H9 (cell line): ENCODE results near the gene KCNN2. TPM values are rescaled to one million over a fixed set of nuclear protein-coding genes. Genes with fewer than 3 reads are reported as not detected.

Source experiments
- DNase-seq: peaks from one replicate; pipeline ENCODE4 v3.0.0-alpha.2; 2017
- H2AFZ ChIP-seq: one replicate; pipeline ENCODE4 v1.6.1; 2013; ENCODE audit warnings: mild to moderate bottlenecking, low read length, control low read depth, moderate library complexity
- H2AK5ac ChIP-seq: 2 replicates; pipeline ENCODE4 v1.6.1; 2013; ENCODE audit warnings: low read length, control low read depth, mixed read lengths; ENCODE audit not compliant: insufficient read length
- H2BK120ac ChIP-seq: one replicate; pipeline ENCODE4 v1.6.1; 2013; ENCODE audit warnings: low read depth, mild to moderate bottlenecking, low read length, control low read depth, inconsistent platforms; ENCODE audit not compliant: poor library complexity, severe bottlenecking
- H2BK12ac ChIP-seq: 2 replicates; pipeline ENCODE4 v1.6.1; 2013; ENCODE audit warnings: low read length, control low read depth, mixed read lengths, low read depth; ENCODE audit not compliant: insufficient read length
- H2BK15ac ChIP-seq: 2 replicates; pipeline ENCODE4 v1.6.1; 2013; ENCODE audit warnings: low read depth, low read length, control low read depth
- H2BK20ac ChIP-seq: one replicate; pipeline ENCODE4 v1.6.1; 2013; ENCODE audit warnings: low read depth, mild to moderate bottlenecking, low read length, control low read depth, inconsistent platforms; ENCODE audit not compliant: poor library complexity, severe bottlenecking
- H2BK5ac ChIP-seq: 2 replicates; pipeline ENCODE4 v1.6.1; 2013; ENCODE audit warnings: low read length, control low read depth, mixed read lengths; ENCODE audit not compliant: insufficient read length
- H3K14ac ChIP-seq: 2 replicates; pipeline ENCODE4 v1.6.1; 2013; ENCODE audit warnings: low read length, control low read depth; ENCODE audit not compliant: insufficient read depth
- H3K18ac ChIP-seq: 2 replicates; pipeline ENCODE4 v1.6.1; 2013; ENCODE audit warnings: low read depth, mild to moderate bottlenecking, mixed read lengths, low read length, control low read depth; ENCODE audit not compliant: insufficient read length
- H3K23ac ChIP-seq: 2 replicates; pipeline ENCODE4 v1.6.1; 2013; ENCODE audit warnings: low read length, control low read depth, mixed read lengths, low read depth; ENCODE audit not compliant: insufficient read length
- H3K23me2 ChIP-seq: 2 replicates; pipeline ENCODE4 v1.6.1; 2013; ENCODE audit warnings: low read depth, mild to moderate bottlenecking, mixed read lengths, low read length, control low read depth; ENCODE audit not compliant: insufficient read length, poor library complexity, severe bottlenecking
- H3K27ac ChIP-seq: 2 replicates; pipeline ENCODE4 v1.5.1; 2013; ENCODE audit warnings: low read length, control low read depth, mixed read lengths, low read depth; ENCODE audit not compliant: insufficient read length
- H3K27me3 ChIP-seq: 2 replicates; pipeline ENCODE4 v1.6.1; 2013; ENCODE audit warnings: low read length, control low read depth, inconsistent platforms; ENCODE audit not compliant: insufficient read depth
- H3K4ac ChIP-seq: 2 replicates; pipeline ENCODE4 v1.6.1; 2013; ENCODE audit warnings: low read depth, mild to moderate bottlenecking, control low read depth, inconsistent platforms, low read length, moderate library complexity
- H3K4me1 ChIP-seq: 2 replicates; pipeline ENCODE4 v1.6.1; 2013; ENCODE audit warnings: low read length, control low read depth, inconsistent platforms; ENCODE audit not compliant: insufficient read depth
- H3K4me2 ChIP-seq: 2 replicates; pipeline ENCODE4 v1.6.1; 2013; ENCODE audit warnings: low read length, control low read depth, mixed read lengths; ENCODE audit not compliant: insufficient read length, insufficient read depth
- H3K56ac ChIP-seq: 2 replicates; pipeline ENCODE4 v1.6.1; 2013; ENCODE audit warnings: low read depth, mild to moderate bottlenecking, mixed read lengths, low read length, control low read depth; ENCODE audit not compliant: insufficient read length
- H3K79me1 ChIP-seq: 2 replicates; pipeline ENCODE4 v1.6.1; 2013; ENCODE audit warnings: low read depth, mild to moderate bottlenecking, moderate library complexity, low read length, control low read depth, inconsistent platforms; ENCODE audit not compliant: insufficient read depth, poor library complexity, severe bottlenecking
- H3K79me2 ChIP-seq: 2 replicates; pipeline ENCODE4 v1.6.1; 2013; ENCODE audit warnings: low read length, control low read depth, inconsistent platforms; ENCODE audit not compliant: insufficient read depth
- H3K9ac ChIP-seq: 2 replicates; pipeline ENCODE4 v1.6.1; 2013; ENCODE audit warnings: low read length, control low read depth, mixed read lengths; ENCODE audit not compliant: insufficient read length; ENCODE audit errors: extremely low read depth
- H3K9me3 ChIP-seq: one replicate; pipeline ENCODE4 v1.6.1; 2013; ENCODE audit warnings: low read depth, low read length, inconsistent platforms; ENCODE audit not compliant: control insufficient read depth
- H3T11ph ChIP-seq: one replicate; pipeline ENCODE4 v1.6.1; 2013; ENCODE audit warnings: mild to moderate bottlenecking, low read length, control low read depth, inconsistent platforms
- H4K20me1 ChIP-seq: one replicate; pipeline ENCODE4 v1.6.1; 2013; ENCODE audit not compliant: control insufficient read depth, insufficient read length, insufficient read depth
- H4K5ac ChIP-seq: 2 replicates; pipeline ENCODE4 v1.6.1; 2013; ENCODE audit warnings: low read depth, mild to moderate bottlenecking, mixed read lengths, low read length, control low read depth; ENCODE audit not compliant: insufficient read length
- H4K8ac ChIP-seq: replicated peaks from 2 replicates; pipeline ENCODE4 v1.6.1; 2013; ENCODE audit warnings: low read length, control low read depth, mixed read lengths, low read depth; ENCODE audit not compliant: insufficient read length
- H4K91ac ChIP-seq: 2 replicates; pipeline ENCODE4 v1.6.1; 2013; ENCODE audit warnings: low read depth, mild to moderate bottlenecking, moderate library complexity, mixed read lengths, low read length, control low read depth; ENCODE audit not compliant: insufficient read length
- H3K27ac Mint-ChIP-seq, 3 experiments: 2 replicates in 2 of 3; 3 replicates in 1 of 3; pipeline ENCODE4 v1.8.0; 2020 to 2021; ENCODE audit warnings: mixed read lengths in 3 of 3, mild to moderate bottlenecking in 1 of 3, moderate library complexity in 1 of 3
- H3K27me3 Mint-ChIP-seq: 2 replicates; pipeline ENCODE4 v1.8.0; 2021; ENCODE audit warnings: low read depth, mild to moderate bottlenecking, moderate library complexity, mixed read lengths
- H3K36me3 Mint-ChIP-seq, 3 experiments: 2 replicates in 2 of 3; 3 replicates in 1 of 3; pipeline ENCODE4 v1.8.0; 2020 to 2021; ENCODE audit warnings: low read depth in 3 of 3, mixed read lengths in 3 of 3; ENCODE audit not compliant: insufficient read depth in 1 of 3
- H3K4me1 Mint-ChIP-seq, 2 experiments: 2 replicates each; pipeline ENCODE4 v1.8.0; 2020; ENCODE audit warnings: mixed read lengths in 2 of 2
- H3K4me3 Mint-ChIP-seq, 2 experiments: 2 replicates in 1 of 2; 3 replicates in 1 of 2; pipeline ENCODE4 v1.8.0; 2020 to 2021; ENCODE audit warnings: mild to moderate bottlenecking in 2 of 2, mixed read lengths in 2 of 2, moderate library complexity in 1 of 2
- H3K9me3 Mint-ChIP-seq, 2 experiments: 2 replicates in 1 of 2; 3 replicates in 1 of 2; pipeline ENCODE4 v1.8.0; 2020; ENCODE audit warnings: mild to moderate bottlenecking in 2 of 2, mixed read lengths in 2 of 2, moderate library complexity in 1 of 2
- whole genome bisulfite sequencing: extraction: QIAGEN DNeasy Blood & Tissue Kit; methylation state at CpG from one replicate; pipeline ENCODE4 v1.1.7; 2013; ENCODE audit warnings: missing lambda C conversion rate, low lambda C conversion rate, mixed read lengths; ENCODE audit not compliant: insufficient read length; ENCODE audit errors: extremely low coverage; 5-methylcytosine and 5-hydroxymethylcytosine counted together
- total RNA-seq: library from RNA; stranded (reverse); gene quantifications from 2 replicates; pipeline ENCODE4 v1.2.1, GENCODE V29; 2021
- TF ChIP-seq, protein P1 (sequence below): fragments of 200-600 bp; sonication (generic); conservative IDR thresholded peaks from 3 replicates; pipeline ENCODE4 v1.8.0; 2021; ENCODE audit warnings: antibody characterized with exemption, mild to moderate bottlenecking

KCNN2 gene
- total RNA-seq, 1 experiment from 2014 or later: 21.0 TPM

DNA sequence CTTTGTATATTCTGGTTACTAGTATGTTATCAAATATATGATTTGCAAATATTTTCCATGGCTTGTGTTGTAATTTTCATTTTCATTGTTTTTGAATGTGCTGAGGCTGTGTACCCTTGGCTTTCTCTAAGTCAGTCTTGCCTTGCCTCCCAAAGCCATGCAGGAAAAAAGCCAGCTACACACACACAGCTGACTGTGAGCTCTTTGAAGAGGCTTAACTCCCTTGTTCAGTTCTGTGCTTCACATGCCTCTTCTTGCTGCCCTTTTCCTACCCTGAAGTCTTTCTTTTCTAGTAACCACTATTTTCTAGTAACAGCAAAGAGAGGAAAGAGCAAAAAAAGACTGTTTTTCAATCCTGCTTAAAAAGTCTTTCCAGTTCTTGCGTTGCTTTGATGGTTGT, 53.9 kb downstream of the KCNN2 start:
- H3K79me2 ChIP-seq: peaks cover 4% of the 10 kb centered on the region; the same call in 1 of the 2 replicates
- no CpG with 5 or more reads among the region's 1 CpG for WGBS

More for the DNA sequence above, 53.9 kb downstream of the KCNN2 start:
- H3K56ac ChIP-seq: no peak overlapping the region
- no peak overlapping the region for H3K4ac ChIP-seq
- no peak overlapping the region for H2BK12ac ChIP-seq
- no peaks in the 10 kb centered on the region for H4K20me1 ChIP-seq
- no peak overlapping the region for H2BK5ac ChIP-seq
- no peak overlapping the region for H2BK15ac ChIP-seq
- H2BK120ac ChIP-seq: no peak overlapping the region
- Mint-ChIP-seq H3K36me3 (peaks cover 0 to 1% (median 0%) of the 10 kb centered on the region in 3 experiments; a peak in 1 of 7 replicates), H3K4me1 (peaks cover 20 to 33% of the 10 kb centered on the region in 2 experiments), H3K27me3 (no peaks in the 10 kb centered on the region), H3K27ac (peak overlapping the region in 2 of 3 experiments; percentile 24 to 76; a peak in 2 of 7 replicates), H3K9me3 (no peaks in the 10 kb centered on the region), H3K4me3 (no peak overlapping the region)
- H3K23me2 ChIP-seq: no peaks in the 10 kb centered on the region
- no peak overlapping the region for H2AK5ac ChIP-seq
- H3K27me3 ChIP-seq: no peaks in the 10 kb centered on the region
- H2AFZ ChIP-seq: no peak overlapping the region
- H3K79me1 ChIP-seq: no peaks in the 10 kb centered on the region
- H3K4me1 ChIP-seq: no peaks in the 10 kb centered on the region; the same call in 1 of the 2 replicates
- no peak overlapping the region for H4K8ac ChIP-seq
- H3K27ac ChIP-seq: no peak overlapping the region
- H4K91ac ChIP-seq: no peak overlapping the region
- H3K18ac ChIP-seq: no peak overlapping the region
- H2BK20ac ChIP-seq: no peak overlapping the region
- H3T11ph ChIP-seq: no peak overlapping the region
- no peak overlapping the region for H3K14ac ChIP-seq
- no peak overlapping the region for H4K5ac ChIP-seq
- TF ChIP-seq, protein P1, sequence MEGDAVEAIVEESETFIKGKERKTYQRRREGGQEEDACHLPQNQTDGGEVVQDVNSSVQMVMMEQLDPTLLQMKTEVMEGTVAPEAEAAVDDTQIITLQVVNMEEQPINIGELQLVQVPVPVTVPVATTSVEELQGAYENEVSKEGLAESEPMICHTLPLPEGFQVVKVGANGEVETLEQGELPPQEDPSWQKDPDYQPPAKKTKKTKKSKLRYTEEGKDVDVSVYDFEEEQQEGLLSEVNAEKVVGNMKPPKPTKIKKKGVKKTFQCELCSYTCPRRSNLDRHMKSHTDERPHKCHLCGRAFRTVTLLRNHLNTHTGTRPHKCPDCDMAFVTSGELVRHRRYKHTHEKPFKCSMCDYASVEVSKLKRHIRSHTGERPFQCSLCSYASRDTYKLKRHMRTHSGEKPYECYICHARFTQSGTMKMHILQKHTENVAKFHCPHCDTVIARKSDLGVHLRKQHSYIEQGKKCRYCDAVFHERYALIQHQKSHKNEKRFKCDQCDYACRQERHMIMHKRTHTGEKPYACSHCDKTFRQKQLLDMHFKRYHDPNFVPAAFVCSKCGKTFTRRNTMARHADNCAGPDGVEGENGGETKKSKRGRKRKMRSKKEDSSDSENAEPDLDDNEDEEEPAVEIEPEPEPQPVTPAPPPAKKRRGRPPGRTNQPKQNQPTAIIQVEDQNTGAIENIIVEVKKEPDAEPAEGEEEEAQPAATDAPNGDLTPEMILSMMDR: no peak
- H3K4me2 ChIP-seq: no peak overlapping the region
- H3K23ac ChIP-seq: no peak overlapping the region
- H3K9ac ChIP-seq: no peak overlapping the region
- no peaks in the 10 kb centered on the region for H3K9me3 ChIP-seq
- DNase-seq: no peak
